ENCODE data around the gene TCEAL4. TPM values are rescaled to one million over a fixed set of nuclear protein-coding genes. Genes with fewer than 3 reads are reported as not detected.

Gene TCEAL4
- total and polyA plus RNA-seq, 4 donors = 6.3 to 50.5 (median 36.7) TPM

GRCh38 chrX:103631145-103631544, 45.8 kb downstream of the TCEAL4 start:
- no peak overlapping the region for H3K9ac ChIP-seq (ENCODE audit: low read depth in 1 of 2, low read length in 2 of 2)

More at GRCh38 chrX:103631145-103631544, 45.8 kb downstream of the TCEAL4 start:
- Histone ChIP-seq H3K27me3 (ENCODE audit: control insufficient read depth in 4 of 4, insufficient read depth in 4 of 4, low read length in 3 of 4) (peaks cover 0 to 2% (median 0%) of the 10 kb centered on the region in 4 donors), H3K27ac (ENCODE audit: low read depth in 1 of 2, low read length in 2 of 2) (no peak overlapping the region), H3K4me3 (ENCODE audit: low read depth in 1 of 3, low read length in 3 of 3) (no peak overlapping the region), H3K36me3 (ENCODE audit: control insufficient read depth in 4 of 4, insufficient read depth in 3 of 4, low read depth in 1 of 4, low read length in 3 of 4) (no peaks in the 10 kb centered on the region), H3K9me3 (ENCODE audit: control insufficient read depth in 4 of 4, low read length in 3 of 4) (no peaks in the 10 kb centered on the region), H3K4me1 (ENCODE audit: control insufficient read depth in 4 of 4, insufficient read depth in 4 of 4, low read length in 3 of 4) (peaks cover 0 to 6% (median 4%) of the 10 kb centered on the region in 4 donors)
- WGBS = 99% methylated on average over 5 of the region's 5 CpGs
- DNase-seq (ENCODE audit: low spot score) = no peak
- TF ChIP-seq YY1 (IDR thresholded peaks at IDR 0.05) (no peak), EGR1 (IDR thresholded peaks at IDR 0.05; ENCODE audit: low read depth in 2 of 2) (no peak), RXRA (IDR thresholded peaks at IDR 0.05) (no peak), RAD21 (IDR thresholded peaks at IDR 0.05) (no peak), ATF3 (IDR thresholded peaks at IDR 0.05) (no peak), JUND (IDR thresholded peaks at IDR 0.05) (no peak), REST (IDR thresholded peaks at IDR 0.05) (no peak), FOXA1 (IDR thresholded peaks at IDR 0.05) (no peak), SP1 (IDR thresholded peaks at IDR 0.05) (no peak), HNF4G (IDR thresholded peaks at IDR 0.05) (no peak), CTCF (IDR thresholded peaks at IDR 0.05; ENCODE audit: low read depth, low read length, missing input control) (no peak), NR2F2 (IDR thresholded peaks at IDR 0.05) (no peak), GABPA (IDR thresholded peaks at IDR 0.05 in 1 of 2, conservative IDR thresholded peaks at IDR 0.05 in 1 of 2) (no peak), MAX (IDR thresholded peaks at IDR 0.05) (no peak), TAF1 (conservative IDR thresholded peaks at IDR 0.05) (no peak), HNF4A (conservative IDR thresholded peaks at IDR 0.05) (no peak), FOXA2 (IDR thresholded peaks at IDR 0.05) (no peak)

Data from liver (tissue), 9 donors.